ENCODE measurements around the gene OLFM2.

GRCh38 chr19:9958379-9958821 lies 22.1 kb upstream of the OLFM2 start:
- TF ChIP-seq, protein P1, sequence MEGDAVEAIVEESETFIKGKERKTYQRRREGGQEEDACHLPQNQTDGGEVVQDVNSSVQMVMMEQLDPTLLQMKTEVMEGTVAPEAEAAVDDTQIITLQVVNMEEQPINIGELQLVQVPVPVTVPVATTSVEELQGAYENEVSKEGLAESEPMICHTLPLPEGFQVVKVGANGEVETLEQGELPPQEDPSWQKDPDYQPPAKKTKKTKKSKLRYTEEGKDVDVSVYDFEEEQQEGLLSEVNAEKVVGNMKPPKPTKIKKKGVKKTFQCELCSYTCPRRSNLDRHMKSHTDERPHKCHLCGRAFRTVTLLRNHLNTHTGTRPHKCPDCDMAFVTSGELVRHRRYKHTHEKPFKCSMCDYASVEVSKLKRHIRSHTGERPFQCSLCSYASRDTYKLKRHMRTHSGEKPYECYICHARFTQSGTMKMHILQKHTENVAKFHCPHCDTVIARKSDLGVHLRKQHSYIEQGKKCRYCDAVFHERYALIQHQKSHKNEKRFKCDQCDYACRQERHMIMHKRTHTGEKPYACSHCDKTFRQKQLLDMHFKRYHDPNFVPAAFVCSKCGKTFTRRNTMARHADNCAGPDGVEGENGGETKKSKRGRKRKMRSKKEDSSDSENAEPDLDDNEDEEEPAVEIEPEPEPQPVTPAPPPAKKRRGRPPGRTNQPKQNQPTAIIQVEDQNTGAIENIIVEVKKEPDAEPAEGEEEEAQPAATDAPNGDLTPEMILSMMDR (conservative IDR thresholded peaks at IDR 0.05; ENCODE audit: low read depth, low read length), result no peak
- no peak for TF ChIP-seq POLR2A (IDR thresholded peaks at IDR 0.05; ENCODE audit: low read depth, low read length)
- TF ChIP-seq, protein P2, sequence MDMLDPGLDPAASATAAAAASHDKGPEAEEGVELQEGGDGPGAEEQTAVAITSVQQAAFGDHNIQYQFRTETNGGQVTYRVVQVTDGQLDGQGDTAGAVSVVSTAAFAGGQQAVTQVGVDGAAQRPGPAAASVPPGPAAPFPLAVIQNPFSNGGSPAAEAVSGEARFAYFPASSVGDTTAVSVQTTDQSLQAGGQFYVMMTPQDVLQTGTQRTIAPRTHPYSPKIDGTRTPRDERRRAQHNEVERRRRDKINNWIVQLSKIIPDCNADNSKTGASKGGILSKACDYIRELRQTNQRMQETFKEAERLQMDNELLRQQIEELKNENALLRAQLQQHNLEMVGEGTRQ (IDR thresholded peaks at IDR 0.05; ENCODE audit: low read depth, low read length), result no peak
- no peak for TF ChIP-seq RCOR1 (IDR thresholded peaks at IDR 0.05; ENCODE audit: insufficient replicate concordance, low read length)
- TF ChIP-seq MAFK (IDR thresholded peaks at IDR 0.05; ENCODE audit: low read depth, low read length), result no peak
- TF ChIP-seq RAD21 (IDR thresholded peaks at IDR 0.05; ENCODE audit: low read length), result no peak
